ENCODE results near the gene CFAP97D2.
"Not testable (repeated sequence)": the region's sequence is repeated elsewhere in the genome, so short reads cannot be mapped to it uniquely, and the experiment has no call there.

Gene CFAP97D2

DNA sequence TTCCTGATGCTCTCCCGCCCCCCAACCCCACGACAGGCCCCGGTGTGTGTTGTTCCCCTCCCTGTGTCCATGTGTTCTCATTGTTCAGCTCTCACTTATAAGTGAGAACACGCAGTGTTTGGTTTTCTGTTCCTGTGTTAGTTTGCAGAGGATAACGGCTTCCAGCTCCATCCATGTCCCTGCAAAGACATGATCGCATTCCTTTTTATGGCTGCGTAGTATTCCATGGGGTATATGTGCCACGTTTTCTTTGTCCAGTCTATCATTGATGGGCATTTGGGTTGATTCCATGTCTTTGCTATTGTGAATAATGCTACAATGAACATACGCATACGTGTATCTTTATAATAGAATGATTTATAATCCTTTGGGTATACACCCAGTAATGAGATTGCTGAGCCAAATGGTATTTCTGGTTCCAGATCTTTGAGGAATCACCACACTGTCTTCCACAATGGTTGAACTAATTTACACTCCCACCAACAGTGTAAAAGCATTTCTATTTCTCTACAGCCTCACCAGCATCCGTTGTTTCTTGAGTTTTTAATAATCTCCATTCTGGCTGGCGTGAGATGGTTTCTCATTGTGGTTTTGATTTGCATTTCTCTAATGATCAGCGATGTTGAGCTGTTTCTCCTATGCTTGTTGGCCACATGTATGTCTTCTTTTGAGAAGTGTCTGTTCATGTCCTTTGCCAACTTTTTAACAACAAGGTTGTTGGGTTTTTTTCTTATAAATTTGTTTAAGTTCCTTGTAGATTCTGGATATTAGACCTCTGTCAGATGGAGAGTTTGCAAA is 20.0 kb upstream of the CFAP97D2 start:
- not testable (repeated sequence) for DNase-seq

DNA sequence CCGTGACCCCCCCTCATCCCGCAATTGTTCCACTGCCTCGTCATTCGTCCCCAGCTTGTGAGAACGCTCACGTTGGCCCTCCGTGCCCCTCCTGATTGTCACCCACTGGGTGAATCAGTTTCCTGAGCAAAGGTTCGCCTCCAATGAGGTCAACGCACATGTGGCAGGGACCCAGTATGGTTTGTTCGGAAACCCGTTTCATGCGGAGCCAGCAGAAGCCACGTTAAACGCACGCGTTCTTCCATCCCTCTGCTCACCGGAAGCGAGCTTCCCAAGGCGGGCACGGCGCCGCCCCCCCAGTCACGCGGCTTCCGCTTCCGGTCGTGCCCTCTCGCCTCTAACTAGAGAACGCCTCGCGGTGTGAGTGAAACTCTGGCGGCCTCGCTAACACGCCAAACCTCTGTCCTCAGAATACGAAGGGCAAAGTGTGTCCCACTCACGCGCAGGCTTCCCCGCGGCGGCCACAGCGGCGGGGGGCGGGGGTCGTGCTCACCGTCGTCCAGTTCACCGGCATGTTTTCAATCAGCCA is 18.0 kb upstream of the CFAP97D2 start:
- no peak for DNase-seq

DNA sequence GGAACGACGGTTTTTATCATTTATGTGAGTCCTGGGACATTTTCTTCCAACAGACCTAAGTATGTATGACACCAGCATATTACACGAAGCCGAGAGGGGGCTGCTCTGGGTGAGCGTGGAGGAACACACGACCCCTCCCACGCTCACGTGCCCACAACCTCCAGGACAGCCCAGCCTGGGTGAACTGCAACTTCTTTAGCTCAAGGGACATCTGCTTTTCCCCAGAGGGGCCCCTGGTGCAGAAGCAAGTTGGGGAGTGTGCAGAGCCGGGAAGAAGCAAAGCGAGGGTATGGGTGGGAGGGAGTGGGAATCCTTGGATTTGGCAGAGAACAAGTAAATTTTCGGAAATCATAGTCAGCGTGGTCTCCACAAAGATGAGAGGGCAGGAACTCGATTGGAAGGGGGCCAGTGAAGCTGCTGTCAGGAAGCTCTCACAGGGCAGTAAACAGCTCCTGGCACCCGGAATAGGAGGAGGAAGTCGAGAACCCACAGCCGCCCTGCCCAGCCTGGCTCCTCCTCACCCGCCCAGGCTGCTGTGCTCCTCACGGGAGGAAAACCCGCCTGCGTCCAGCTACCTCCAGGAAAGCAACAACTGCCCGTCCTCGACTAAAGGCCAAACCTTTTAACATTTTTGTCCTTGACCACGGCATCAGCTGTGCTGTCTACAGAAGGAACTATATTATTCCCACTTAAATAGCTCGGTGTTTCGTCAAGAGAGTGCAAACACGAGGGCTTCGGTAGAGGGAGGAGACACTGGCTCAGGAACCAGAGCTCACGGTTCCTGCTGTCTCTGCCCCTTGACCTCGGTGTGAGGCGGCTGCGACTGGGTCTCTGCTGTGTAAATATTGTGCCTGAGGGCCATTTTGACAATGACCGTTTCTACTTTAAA is 17.2 kb upstream of the CFAP97D2 start:
- peak; percentile 64 to 72 for DNase-seq

DNA sequence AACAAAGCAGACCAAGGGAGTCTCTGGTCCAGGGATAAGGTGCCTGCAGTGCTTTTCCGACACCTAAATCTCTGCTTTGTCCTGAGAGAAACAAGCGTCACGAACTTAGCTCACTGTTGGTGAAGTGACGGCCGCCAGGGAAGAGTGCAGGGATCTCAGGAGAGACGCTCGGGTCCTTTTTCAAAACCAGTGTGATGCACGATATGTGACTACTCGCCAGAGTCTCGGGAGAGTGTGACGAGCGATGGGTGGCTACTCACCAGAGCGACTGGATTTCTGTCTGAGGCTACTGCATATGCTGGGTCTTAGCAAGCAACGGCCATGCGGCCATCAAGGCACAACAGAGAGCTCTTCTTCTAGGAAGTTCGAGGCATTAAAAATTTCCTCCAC is 16.5 kb upstream of the CFAP97D2 start:
- no peak for DNase-seq

DNA sequence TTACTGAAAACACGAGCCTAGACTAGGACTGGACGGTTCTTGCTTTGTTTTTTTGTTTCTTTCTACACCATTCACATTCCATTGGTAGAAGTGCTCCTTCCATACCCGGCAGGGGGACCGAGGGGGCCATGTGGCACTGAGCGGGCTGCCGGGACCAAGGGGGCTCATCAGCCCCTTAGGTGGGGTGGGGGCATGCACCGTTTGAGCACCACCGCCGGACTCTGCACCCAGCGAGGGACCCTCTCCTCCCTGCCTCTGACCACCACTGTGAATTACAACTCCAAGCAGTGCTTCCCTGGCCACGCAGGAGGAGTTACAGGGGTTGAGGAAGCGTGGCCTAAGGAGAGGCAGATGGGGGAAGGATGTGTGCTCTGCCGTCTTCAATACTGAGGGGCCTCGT is 15.0 kb upstream of the CFAP97D2 start:
- no peak for DNase-seq

DNA sequence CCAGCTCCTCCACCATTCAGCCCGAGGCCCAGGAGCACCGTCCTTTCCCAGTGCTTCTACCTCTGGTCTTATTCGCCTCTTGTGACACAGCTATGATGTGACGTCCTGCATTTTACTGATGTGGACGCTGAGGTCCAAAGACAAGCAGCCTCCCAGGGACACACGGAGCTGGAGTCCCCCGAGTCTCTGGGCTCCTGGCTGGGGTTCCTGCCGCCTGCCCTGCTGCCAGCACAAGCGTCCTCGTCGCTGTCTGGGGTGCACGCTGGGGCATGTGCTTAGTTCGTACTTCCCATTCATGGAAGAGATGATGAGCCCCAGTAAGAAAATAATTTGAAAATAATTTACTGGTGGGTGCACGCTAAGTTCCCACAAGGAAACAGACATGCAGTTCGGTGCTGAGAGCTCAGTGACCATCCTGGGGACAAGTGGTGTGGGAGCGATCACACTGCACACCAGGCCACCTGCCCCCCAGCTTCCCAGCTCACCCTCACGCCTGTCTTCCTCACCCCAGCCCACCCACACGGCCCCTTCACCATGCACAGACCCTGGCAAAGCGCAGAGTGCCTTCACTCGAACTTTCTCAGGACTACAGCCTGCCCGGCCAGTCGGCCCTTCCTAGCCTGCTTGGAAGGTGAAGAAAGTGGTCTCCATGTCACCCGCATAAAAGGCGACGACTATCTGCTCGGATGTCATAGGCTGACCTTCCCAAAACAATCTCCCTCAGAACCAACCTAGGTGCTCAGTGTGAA is 14.2 kb upstream of the CFAP97D2 start:
- no peak for DNase-seq

DNA sequence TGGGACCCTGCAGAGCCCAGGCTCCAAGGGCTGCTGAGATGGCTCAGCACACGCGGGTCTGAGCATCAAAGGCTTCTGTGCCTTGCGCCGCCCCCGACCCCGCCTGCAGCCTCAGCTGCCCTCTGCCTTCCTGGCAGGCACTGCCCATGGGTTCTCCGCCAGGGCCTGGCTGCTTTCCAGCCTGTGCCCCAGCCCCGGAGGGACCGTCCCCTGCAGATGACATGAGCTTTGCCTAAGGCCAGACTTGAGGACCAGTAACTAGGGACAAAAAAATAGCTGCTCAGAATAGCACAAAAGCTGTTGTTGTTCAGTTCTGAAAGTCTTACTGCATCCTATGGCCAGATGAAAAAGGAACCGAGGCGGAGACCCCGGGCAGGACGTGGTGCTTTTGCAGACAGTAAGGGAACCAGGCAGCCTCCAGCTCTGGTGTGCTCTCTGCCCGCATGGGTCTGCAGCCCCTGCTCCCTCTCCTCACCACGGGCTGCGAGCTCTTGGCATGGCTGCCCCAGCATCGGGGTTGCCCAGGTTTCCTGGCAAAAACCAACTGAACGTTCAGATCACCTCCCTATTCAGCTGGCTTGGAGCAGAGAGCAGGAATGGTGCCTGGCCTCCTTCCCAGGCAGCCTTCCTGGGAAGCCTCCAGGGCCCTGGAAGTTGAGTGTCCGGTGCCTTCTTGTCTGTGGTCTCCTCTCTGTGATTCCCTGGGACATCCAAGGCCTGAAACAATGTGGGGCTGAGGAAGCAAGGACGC is 12.5 kb upstream of the CFAP97D2 start:
- DNase-seq: no peak

DNA sequence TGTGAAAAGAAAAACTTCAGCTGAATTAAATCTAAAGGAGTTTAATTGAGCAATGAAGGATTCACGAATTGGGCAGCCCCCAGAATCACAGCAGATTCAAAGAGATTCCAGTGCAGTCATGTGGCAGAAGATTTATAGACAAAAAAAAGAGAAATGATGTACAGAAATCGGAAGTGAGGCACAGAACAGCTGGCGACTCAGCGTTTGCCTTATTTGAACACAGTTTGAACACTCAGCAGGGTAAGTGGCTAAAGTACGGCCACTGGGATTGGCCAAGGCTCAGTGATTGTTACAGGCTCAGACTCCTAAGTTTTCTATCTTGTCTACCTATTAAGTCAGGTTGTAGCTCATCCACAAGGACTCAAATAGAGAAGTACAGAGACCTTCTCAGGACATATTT is 11.6 kb upstream of the CFAP97D2 start:
- peak; percentile 69 to 72 for DNase-seq

DNA sequence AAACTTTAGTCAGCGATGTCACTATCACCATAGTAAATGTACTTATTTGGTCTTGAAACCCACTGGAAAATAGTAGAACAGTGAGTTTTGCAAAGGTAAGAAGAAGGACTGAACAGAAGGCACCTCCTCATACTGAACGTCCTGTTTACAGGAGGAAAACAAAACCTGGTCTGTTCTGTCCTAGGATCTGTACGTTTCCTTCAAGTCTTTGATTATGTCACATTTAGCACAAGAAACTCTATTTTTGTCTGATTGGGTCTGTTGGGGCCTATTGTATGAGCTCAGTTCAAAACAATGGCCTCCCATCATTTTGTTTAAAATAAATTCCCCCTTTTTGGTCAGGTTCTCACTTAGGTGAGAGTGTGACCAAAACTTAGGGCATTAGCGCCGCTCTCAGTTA is 11.2 kb upstream of the CFAP97D2 start:
- DNase-seq: no peak

DNA sequence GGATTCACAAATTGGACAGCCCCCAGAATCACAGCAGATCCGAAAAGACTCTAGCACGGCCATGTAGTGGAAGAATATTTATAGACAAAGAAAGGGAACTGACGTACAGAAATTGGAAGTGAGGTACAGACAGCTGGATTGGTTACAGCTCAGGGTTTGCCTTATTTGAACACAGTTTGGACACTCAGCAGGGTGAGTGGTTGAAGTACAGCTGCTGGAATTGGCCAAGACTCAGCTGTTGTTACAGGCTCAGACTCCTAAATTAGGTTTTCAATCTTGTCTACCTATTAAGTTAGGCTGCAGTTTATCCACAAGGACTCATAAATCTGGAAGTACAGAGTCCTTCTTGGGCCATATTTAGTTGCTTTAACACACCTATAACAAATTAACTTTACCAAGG is 5.8 kb upstream of the CFAP97D2 start:
- DNase-seq: no peak

DNA sequence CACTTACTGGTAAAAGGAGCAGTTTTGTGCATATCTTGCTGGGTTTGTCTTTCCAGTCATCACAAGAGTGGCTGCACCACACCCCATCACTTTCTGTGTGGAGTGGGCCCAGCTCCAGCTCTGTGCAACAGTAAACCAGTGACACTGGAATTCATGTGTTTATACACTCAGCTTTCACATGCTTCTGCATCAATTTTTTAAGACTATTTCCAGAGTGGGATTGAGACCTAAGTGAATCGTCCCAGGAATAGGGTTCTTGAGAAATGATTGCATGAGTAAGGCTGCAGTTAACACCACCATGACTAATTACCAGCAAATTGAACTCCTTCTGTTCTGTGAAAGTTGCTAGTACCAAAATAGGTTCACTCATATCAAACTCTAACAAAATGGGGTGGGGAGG is 5.3 kb upstream of the CFAP97D2 start:
- DNase-seq: no peak

DNA sequence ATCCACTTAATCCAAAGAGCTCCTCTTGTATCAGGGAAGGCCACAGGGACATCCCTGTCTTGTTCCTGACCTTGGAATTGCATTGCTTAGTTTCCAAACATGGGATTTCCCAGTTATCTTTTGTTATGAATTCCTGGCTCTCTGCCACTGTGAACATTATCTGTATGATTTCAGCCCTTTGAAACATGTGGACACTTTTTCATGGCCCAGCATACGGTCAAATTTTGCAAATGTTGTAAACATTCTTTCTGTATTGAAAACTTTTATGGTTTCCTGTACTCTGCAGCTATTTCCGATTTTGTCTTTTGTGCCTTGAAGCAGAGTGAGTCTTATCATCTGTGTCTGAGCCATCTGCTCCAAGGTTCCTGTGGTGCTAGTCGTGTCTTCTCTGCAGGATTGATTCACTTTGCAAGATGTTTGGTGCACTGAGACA is 4.5 kb upstream of the CFAP97D2 start:
- DNase-seq: no peak

DNA sequence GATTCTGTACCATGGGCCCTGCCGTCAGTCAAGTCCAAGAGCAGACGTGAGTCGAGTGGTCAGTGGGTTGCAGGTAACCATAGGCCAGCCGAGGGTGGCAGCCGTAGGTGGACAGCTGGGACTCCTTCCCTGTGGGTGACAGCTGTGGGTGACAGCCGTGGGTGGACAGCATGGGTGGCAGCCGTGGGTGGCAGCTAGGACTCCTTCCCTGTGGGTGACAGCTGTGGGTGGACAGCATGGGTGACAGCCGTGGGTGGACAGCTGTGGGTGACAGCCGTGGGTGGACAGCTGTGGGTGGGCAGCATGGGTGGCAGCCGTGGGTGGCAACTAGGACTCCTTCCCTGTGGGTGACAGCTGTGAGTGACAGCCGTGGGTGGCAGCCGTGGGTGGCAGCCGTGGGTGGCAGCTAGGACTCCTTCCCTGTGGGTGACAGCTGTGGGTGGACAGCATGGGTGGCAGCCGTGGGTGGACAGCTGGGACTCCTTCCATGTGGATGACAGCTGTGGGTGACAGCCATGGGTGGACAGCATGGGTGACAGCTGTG is 2.6 kb upstream of the CFAP97D2 start:
- DNase-seq: not testable (repeated sequence)

DNA sequence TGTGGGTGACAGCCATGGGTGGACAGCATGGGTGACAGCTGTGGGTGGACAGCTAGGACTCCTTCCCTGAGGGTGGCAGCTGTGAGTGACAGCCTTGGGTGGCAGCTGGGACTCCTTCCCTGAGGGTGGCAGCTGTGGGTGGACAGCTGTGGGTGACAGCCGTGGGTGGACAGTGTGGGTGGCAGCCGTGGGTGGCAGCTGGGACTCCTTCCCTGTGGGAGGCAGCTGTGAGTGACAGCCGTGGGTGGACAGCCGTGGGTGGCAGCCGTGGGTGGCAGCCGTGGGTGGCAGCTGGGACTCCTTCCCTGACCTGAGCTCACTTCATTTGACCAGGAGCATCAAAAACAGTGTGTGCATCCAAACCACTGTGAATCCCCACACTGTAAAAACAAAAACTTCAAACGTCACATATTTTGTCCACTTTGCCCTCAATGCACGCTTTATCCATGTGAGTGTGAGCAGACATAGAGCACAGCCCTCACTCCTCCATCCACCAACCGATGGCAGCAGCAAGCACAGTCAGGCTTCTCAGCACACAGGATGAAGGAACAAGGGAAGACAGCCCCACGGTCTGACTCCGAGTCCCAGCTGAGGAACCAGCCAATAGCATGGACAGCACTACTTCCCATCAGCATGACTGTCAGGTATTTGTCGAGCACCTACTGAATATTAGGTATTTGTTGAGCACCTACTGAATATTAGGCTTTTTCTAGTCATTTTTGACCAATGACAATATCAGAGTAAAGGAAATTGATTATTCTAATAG is 1.6 kb upstream of the CFAP97D2 start:
- DNase-seq: no peak

DNA sequence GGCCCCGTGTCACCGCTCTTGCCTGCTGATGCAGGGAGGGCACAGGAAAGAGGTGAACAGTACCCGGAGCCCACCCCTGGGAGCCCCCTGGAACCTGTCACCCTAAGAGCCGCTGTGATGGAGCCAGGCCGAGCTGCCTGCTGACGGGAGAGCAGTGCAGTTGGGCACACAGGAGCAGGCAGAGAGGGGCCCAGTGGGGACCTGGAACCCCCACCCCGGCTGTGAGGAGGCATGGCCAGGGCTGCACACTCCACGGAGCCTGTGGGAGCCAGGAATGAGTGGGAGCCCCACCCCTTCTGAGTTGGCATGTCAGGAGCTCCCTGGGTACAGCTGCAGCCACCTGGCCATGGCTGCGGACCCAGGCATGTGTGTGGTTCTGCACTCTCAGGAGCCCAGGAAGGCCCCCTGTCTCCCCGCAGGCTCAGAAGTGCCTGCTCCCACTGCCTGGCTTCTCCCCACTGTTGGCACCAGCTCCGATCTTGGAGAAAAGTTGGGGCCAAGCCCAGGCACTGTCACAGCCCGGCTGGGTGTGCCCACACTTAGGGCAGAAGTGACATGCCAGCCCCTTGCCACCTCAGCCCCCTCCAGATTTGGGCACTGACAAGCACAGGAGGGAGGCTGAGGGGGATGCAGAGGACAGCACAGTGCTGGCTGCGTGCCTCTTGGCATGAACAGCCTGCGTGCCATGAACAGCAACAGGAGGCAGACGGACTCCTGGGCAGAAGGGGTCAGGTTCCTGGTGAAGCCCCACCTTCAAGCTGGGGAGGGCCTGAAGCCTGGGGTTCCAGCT is 6.3 kb downstream of the CFAP97D2 start:
- no peak for DNase-seq

DNA sequence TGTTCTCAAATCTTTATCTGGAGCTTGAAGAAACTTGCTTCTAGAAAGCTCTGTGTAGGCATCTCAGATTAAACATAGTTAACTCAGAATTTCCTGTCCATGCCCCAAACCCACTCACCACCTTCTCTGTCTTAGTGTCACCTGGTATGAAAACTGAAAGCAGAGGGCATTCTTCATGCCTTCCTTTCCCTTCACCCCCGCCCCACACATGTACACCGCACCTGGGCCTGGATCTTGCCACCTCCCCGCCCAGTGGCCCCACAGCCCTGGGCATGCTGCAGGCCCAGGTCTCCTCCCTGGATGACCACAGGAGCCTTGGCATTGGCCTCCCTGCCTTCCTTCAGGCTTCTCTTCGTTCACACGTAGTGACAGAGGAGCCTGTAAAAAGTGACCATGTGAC is 15.8 kb downstream of the CFAP97D2 start:
- no peak for DNase-seq

DNA sequence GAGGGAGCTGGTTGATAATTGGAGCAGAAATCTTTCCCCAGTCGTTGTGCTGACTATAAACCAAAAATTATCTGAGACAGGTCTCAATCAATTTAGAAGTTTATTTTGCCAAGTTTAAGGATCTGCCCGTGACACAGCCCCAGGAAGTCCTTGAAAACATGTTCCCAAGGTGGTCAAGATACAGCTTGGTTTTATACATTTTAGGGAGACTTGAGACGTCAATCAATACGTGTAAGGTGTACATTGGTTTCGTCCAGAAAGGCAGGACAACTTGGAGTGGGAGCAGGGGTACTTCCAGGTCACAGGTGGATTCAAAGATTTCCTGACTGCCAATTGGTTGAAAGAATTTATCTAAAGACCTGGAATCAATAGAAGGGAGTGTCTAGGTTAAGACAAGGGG is 17.6 kb downstream of the CFAP97D2 start:
- DNase-seq: no peak

DNA sequence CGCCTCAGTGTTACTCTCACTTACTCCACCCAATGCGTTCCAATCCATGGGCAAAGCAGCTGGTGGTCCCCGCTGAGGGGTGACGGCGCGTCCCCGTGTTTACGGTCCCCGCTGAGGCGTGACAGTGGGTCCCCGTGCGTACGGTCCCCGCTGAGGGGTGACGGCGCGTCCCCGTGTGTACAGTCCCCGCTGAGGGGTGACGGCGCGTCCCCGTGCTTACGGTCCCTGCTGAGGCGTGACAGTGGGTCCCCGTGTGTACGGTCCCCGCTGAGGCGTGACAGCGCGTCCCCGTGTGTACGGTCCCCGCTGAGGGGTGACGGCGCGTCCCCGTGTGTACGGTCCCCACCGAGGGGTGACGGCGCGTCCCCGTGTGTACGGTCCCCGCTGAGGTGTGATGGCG is 19.5 kb downstream of the CFAP97D2 start:
- DNase-seq: no peak

DNA sequence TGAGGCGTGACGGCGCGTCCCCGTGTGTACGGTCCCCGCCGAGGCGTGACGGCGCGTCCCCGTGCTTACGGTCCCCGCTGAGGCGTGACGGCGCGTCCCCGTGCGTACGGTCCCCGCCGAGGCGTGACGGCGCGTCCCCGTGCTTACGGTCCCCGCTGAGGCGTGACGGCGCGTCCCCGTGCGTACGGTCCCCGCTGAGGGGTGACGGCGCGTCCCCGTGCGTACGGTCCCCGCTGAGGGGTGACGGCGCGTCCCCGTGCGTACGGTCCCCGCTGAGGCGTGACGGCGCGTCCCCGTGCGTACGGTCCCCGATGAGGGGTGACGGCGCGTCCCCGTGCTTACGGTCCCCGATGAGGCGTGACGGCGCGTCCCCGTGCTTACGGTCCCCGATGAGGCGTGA is 20.5 kb downstream of the CFAP97D2 start:
- DNase-seq: not testable (repeated sequence)

DNA sequence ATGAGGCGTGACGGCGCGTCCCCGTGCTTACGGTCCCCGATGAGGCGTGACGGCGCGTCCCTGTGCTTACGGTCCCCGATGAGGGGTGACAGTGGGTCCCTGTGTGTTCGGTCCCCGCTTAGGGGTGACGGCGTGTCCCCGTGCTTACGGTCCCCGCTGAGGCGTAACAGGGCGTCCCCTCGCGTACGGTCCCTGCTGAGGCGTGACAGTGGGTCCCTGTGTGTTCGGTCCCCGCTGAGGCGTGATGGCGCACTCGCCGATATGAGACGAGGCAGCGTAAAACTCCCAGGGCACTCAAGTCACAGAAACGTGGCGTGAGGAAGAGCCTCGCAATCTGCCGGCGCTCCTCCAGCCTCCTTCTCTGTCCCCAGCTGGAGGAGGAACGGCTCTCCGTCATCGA is 20.9 kb downstream of the CFAP97D2 start:
- no peak for DNase-seq
